A549 (cell line): ENCODE measurements around the gene RAB15.

Experiments
- BHLHE40 ChIP-seq: IDR thresholded peaks from 2 replicates; pipeline ENCODE4 v1.6.1; 2012; ENCODE audit warnings: low read depth, low read length, inconsistent platforms
- CHD4 ChIP-seq: fragments of 200-600 bp; sonication (generic); IDR thresholded peaks from 2 replicates; pipeline ENCODE4 v1.6.1; 2016; ENCODE audit warnings: antibody characterized with exemption, mild to moderate bottlenecking, borderline replicate concordance
- CTCF ChIP-seq: fragments of >200 bp; sonication (Bioruptor Twin); formaldehyde crosslinking; IDR thresholded peaks from 3 replicates; pipeline ENCODE4 v1.5.1; 2016
- EHMT2 ChIP-seq: fragments of 200-600 bp; sonication (generic); IDR thresholded peaks from 2 replicates; pipeline ENCODE4 v1.6.1; 2016; ENCODE audit warnings: antibody characterized with exemption, low read depth, mild to moderate bottlenecking, moderate library complexity
- ELK1 ChIP-seq: fragments of 150-350 bp; IDR thresholded peaks from 2 replicates; pipeline ENCODE4 v1.6.1; 2014; ENCODE audit warnings: low read depth, mild to moderate bottlenecking, low read length
- MAX ChIP-seq: IDR thresholded peaks from 2 replicates; pipeline ENCODE4 v1.6.1; 2012
- PHF8 ChIP-seq: fragments of 200-600 bp; sonication (generic); IDR thresholded peaks from 2 replicates; pipeline ENCODE4 v1.6.1; 2016; ENCODE audit warnings: low read depth, mild to moderate bottlenecking, antibody characterized with exemption, moderate library complexity, borderline replicate concordance
- REST ChIP-seq: fragments of 200-600 bp; sonication (generic); IDR thresholded peaks from 2 replicates; pipeline ENCODE4 v1.6.1; 2016; ENCODE audit warnings: antibody characterized with exemption, mild to moderate bottlenecking, moderate library complexity
- SREBF2 ChIP-seq: fragments of 450-650 bp; IDR thresholded peaks from 2 replicates; pipeline ENCODE4 v1.6.1; 2014; ENCODE audit warnings: mild to moderate bottlenecking, moderate library complexity

- TF ChIP-seq CTCF, result no peak
- TF ChIP-seq BHLHE40, result no peak
- TF ChIP-seq MAX, result no peak
- no peak for TF ChIP-seq REST
- no peak for TF ChIP-seq EHMT2
- TF ChIP-seq PHF8, result no peak
- TF ChIP-seq CHD4, result no peak
- TF ChIP-seq ELK1, result no peak
- no peak for TF ChIP-seq SREBF2
Measured at GRCh38 chr14:65000898-65001591, 28.9 kb upstream of the RAB15 start.
